GM19372 (cell line): Measurements from ENCODE around the gene CENPO.
"Not testable (repeated sequence)": the region's sequence is repeated elsewhere in the genome, so short reads cannot be mapped to it uniquely, and the experiment has no call there.

ENCODE experiments used
- ATAC-seq: cut with Tn5 transposase; IDR thresholded peaks from one replicate; pipeline ENCODE4 v1.9.1; 2021; ENCODE audit warnings: mild to moderate bottlenecking, low read depth, moderate library complexity; ENCODE audit not compliant: unreplicated experiment

Gene CENPO

DNA sequence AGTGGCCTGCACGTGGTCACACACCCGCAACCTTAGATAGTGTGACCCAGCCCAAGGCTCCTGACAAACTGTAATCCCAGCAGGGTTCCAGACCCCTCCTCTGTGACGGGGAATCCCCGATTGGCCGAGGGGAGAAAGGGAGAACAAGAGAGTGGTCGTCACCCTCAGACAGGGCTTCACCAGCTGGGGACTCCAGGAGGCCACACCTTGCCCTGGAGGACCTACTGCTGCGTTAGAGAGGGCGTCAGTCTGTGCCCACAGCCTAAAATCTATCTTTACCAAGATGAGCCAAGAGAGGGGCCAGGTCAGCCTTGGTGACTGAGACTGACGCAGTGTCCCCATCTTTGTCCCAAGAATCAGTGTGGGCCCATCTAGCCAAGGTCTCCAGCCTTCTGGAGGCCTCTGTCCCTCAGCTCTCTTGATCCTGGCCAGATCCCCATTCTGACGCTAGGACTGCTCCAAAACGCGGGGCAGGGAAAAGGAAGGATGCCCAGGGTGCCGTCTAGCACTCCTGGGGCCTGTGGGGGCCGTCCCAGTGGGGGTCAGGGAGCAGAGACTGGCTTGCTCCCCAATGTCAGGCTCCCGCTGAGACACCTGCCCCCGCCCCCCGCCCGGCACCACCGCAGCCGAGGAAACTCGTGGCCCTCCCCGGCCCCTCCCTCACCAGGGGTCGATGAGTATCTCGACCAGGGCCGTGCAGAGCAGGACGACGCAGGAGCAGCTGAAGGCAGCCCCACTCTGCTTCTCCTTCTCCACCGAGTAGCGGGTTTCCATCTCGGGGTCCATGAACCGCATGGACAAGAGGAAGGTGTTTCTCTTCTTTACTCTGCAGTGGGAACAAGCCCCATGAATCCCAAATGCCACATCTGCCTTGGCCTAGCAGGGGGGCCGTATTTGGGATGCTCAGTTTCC is 40.9 kb downstream of the CENPO start:
- no peak for ATAC-seq

DNA sequence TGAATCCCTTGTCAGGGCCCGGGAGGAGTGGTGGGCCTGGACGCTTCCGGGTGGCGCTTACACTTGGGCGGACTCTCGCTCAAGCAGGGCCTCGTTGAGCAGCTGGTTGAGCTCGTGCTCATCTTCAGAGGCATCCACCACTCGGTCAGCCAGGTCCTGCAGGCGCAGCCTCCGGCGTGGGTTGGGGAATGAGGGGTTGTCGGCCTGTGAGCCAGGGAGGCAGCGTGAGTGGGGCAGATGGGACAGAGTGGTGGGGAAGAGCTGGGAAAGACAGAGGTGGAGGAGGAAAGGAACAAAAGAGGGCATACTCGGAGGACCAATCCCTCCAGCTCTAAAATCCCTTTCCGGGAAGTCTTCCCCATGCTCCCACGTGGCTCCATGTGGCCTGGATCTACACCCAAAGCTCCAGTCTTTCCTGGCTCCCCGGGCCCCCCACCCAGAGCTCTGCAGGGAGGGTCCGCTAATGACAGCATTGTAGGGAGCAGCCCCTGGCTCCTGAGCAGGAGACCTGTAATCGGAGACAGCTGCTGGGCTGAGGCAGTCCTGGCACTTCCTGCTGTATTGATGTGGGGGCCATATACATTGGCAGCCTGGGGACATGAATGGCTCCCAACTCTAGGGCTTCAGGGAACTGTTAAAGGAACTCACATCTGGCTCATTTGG is 41.6 kb downstream of the CENPO start:
- no peak for ATAC-seq

- ATAC-seq = not testable (repeated sequence)
Observed at GRCh38 chr2:24835411-24835810, 42.2 kb downstream of the CENPO start.

- no peak for ATAC-seq
Observed at GRCh38 chr2:24836206-24836605, 43.0 kb downstream of the CENPO start.

DNA sequence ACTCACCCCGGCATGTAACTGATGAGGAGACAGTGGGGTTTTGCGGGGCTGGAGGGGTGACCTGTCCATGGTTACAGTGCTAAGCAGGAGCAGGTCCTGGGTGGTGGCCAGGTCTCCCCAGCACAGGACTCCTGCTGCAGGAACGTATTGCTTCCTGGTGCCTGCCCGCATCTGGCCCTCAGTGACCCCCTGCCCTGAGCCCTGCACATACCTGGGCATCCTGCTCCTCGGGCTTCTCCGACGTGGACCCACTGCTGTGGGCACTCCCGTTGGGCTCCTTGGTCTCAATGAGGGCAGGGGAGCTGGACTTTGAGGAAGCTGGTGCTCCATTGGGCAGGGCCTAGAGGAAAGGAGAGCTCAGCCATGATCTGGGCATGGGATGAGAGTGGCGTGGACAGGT is 43.5 kb downstream of the CENPO start:
- ATAC-seq = no peak

- no peak for ATAC-seq
Observed at GRCh38 chr2:24837996-24838513, 44.8 kb downstream of the CENPO start.

DNA sequence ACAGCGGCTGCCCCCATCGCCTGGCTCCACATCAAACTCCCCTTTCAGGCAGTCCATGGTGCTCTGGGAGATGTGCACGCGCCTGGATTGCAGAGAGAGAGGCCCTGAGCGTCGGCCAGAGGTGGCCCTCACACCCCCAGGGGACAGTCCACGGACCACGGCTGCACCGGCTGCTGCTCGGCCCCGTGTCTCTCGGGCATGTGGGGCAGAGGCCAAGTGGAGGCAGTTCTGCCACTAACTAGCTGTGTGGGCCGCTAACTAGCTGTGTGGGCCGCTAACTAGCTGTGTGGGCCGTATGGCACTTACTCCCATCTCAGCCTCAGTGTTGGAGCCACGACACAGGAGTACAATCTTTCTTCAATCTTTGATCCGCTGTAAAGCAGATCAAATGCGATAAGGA is 45.3 kb downstream of the CENPO start:
- no peak for ATAC-seq

GRCh38 chr2:24839729-24840128 is 46.5 kb downstream of the CENPO start:
- ATAC-seq = no peak

- ATAC-seq = no peak
Observed at GRCh38 chr2:24840164-24840869, 47.1 kb downstream of the CENPO start.

DNA sequence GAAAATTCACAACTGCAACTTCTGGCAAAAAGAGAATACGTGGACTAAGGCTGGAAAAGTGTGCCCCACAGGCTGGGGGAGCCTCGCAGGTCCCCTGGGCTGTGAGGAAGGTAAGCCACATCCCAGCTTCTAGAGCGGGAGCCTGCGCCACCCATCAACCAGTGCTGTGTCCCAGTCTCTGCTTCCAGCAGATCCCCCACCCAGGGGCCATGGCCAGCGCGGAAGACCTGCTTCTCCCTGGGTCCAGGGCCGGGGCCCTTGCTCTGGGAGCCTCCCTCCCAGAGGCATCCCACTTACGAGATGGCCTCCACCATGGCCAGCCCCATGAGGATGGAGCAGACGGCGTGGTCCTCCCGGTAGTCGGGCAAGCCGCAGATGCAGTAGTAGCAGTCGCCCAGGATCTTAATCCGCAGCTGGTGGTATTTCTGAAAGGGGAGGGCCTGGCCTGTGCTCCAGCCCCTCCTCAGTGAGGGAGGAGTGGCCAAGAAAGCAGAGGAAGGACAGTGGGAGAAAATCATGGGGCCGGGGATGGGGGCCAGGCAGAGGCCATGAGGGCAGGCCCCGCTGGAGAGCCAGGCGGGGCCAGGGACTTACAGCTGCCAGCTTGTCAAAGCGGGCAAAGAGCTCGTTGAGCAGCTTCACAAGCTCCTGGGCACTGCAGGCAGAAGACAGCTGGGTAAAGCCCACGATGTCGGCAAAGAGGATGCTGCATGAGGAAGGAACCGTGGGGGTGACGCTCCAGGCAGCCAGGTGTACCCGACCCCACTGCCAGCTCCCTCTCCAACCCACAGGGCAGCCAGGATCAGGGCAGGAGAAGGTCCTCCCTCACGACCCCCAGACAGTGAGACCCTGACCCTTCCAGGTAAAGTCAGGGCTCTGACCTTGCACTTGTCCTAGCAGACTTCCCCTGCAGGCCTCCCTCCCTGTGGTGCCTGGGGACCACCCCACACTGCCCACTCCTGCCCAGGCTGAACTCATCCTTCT is 48.0 kb downstream of the CENPO start:
- no peak for ATAC-seq

DNA sequence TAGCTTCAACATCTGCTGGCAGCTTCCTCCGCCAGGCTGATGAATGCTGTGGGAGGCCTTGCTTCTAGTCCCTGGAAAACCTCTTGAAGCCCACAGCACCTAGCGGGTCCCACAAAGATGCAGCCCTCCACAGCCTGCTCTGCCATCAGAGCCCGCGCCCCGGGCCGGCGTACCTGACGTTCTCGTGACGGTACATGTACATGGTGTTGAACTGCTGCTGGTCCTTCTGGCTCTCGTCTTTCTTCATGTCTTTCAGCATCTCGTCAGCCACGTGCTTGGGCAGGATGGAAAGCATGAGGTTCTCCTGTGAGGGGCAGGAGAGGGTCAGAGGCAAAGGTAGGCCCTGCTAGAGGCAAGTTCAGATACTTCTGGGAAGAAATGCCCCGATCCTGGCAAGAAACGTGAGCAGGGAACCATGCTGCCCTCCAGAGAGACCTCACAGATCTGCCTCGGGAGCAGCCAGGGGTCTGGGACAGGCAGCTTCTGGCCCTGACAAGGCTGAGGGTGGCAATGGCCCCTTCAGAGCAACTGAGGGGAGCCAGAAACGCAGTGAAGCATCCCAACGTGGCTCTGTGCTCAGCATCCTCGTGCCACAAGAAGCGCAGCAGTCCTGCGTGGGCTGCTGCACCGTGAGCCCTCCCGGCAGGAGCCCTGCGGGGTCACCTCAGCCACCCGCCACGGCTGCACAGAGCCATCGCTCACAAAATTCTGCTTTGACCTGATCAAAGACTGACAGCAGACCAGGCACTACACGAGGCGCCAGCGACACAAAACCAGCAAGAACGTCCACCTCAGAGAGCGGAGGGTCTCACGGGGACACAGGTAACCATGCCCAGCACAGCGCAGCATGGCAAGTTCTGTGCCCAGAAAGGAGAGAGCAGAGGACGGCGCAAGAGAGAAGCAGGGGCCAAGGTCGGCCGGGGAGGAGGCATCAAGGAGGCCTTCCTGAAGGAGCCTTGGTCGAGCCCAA is 49.1 kb downstream of the CENPO start:
- no peak for ATAC-seq

GRCh38 chr2:24843330-24843860 is 50.2 kb downstream of the CENPO start:
- ATAC-seq = no peak

- no peak for ATAC-seq
Observed at GRCh38 chr2:24844023-24844685, 50.9 kb downstream of the CENPO start.

- no peak for ATAC-seq
Observed at GRCh38 chr2:24845691-24846090, 52.5 kb downstream of the CENPO start.

DNA sequence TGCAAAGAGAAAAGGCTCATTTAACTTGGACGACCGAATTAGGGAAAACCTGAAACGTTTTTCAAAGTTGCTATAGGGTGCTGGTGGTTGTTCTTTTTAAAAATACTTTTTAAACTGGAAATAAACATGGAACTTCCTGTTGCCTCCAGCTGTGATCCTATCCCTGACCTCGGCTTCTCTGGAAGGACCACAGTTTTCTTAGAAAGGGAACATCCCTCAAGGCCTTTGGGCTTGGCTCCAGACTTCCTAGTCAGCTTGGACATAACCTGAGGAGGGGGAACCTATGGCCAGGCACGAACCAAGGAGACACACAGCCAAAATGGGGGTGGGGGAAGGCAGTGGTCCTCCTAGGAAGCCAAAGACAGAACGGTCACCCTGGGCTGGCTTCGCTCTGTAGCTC is 57.7 kb downstream of the CENPO start:
- ATAC-seq = no peak

- no peak for ATAC-seq
Observed at GRCh38 chr2:24852026-24852425, 58.8 kb downstream of the CENPO start.

- no peak for ATAC-seq
Observed at GRCh38 chr2:24852431-24853020, 59.3 kb downstream of the CENPO start.

DNA sequence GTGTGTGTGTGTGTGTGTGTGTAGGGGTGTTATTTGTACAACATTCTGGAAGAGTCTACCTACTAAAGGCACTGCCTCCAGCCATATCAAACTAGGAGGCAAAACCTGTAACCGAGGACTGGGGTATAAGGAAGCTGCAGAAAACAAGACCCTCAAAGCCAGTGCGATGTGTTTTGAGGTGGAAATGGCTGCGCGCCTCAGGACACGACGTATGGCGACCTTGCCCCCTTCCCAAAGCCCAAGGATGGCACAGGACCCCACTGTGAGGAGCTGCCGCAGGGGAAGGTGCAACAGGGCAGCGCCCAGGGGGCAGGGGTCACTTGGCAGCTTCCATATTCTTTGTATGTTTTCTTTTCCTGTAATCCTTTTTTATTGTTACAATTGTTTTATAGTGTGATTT is 59.8 kb downstream of the CENPO start:
- no peak for ATAC-seq
